Gastrocnemius medialis (tissue), 4 donors: Measurements from ENCODE around the gene AAK1. TPM values are rescaled to one million over a fixed set of nuclear protein-coding genes. Genes with fewer than 3 reads are reported as not detected.

Experiments
- ATAC-seq, 2 donors: fragments of 150-250 bp; one replicate each; pipeline ENCODE4 v1.9.1; 2016
- DNase-seq, 2 donors: peaks; one replicate each; pipeline ENCODE4 v3.0.0-alpha.2; 2019
- H3K27ac ChIP-seq, 4 donors: fragments of 200-600 bp; sonication (generic); 1 replicate in 1 of 4; 2 replicates in 3 of 4; pipeline ENCODE4 v1.5.1; 2016 to 2018; ENCODE audit warnings: mild to moderate bottlenecking in 2 of 4, moderate library complexity in 1 of 4
- H3K27me3 ChIP-seq, 3 donors: fragments of 200-600 bp; sonication (generic) in 2 of 3; 1 replicate in 1 of 3; 2 replicates in 2 of 3; pipeline versions ENCODE4 v1.5.1 to v1.6.0; 2016 to 2019; ENCODE audit warnings: mild to moderate bottlenecking in 1 of 3, moderate library complexity in 1 of 3
- H3K36me3 ChIP-seq, 2 donors: fragments of 200-600 bp; sonication (generic) in 1 of 2; one replicate each; pipeline ENCODE4 v1.5.1; 2017 to 2018
- H3K4me1 ChIP-seq, 2 donors: fragments of 200-600 bp; sonication (generic) in 1 of 2; one replicate each; pipeline ENCODE4 v1.5.1; 2016 to 2017; ENCODE audit warnings: mild to moderate bottlenecking in 2 of 2
- H3K4me3 ChIP-seq, 4 donors: fragments of 200-600 bp; sonication (generic) in 3 of 4; 1 replicate in 1 of 4; 2 replicates in 3 of 4; pipeline ENCODE4 v1.5.1; 2016 to 2019; ENCODE audit warnings: mild to moderate bottlenecking in 2 of 4
- H3K9me3 ChIP-seq, 3 donors: fragments of 200-600 bp; sonication (generic) in 2 of 3; 1 replicate in 1 of 3; 2 replicates in 2 of 3; pipeline ENCODE4 v1.5.1; 2016 to 2019
- CTCF ChIP-seq, 5 experiments: fragments of 450-650 bp in 3 of 5; fragments of 200-600 bp in 2 of 5; sonication (generic) in 2 of 5; IDR thresholded peaks in 4 of 5; conservative IDR thresholded peaks in 1 of 5; 1 replicate in 4 of 5; 2 replicates in 1 of 5; pipeline ENCODE4 v1.5.1; 2016 to 2019; ENCODE audit warnings: antibody characterized with exemption in 5 of 5, mild to moderate bottlenecking in 3 of 5, moderate library complexity in 3 of 5
- POLR2A ChIP-seq, 2 donors: fragments of 450-650 bp; IDR thresholded peaks; one replicate each; pipeline ENCODE4 v1.6.1; 2017; ENCODE audit warnings: antibody characterized with exemption in 2 of 2, mild to moderate bottlenecking in 2 of 2, moderate library complexity in 2 of 2
- in situ Hi-C, 4 donors: fragments of 200-750 bp; cut with MboI; loops; one replicate each; pipeline versions ENCODE4 v1.15.0 to v1.8.0; 2017; ENCODE audit warnings: low sequenced_read_pairs in 4 of 4
- intact Hi-C: fragments of 100-400 bp; cut with DNase I; formaldehyde crosslinking; loops from one replicate; pipeline ENCODE4 v1.15.1; 2023; ENCODE audit warnings: low total_unique reads
- total RNA-seq, 4 donors: library from RNA; depleted of rRNA; stranded (reverse); fragments of >200 nt; gene quantifications; one replicate each; pipeline versions ENCODE4 v1.1.0 to v1.2.3, GENCODE V29; 2016

The AAK1 gene
- total RNA-seq, 4 donors from 2014 or later: 30.0 to 47.3 (median 39.1) TPM

DNA sequence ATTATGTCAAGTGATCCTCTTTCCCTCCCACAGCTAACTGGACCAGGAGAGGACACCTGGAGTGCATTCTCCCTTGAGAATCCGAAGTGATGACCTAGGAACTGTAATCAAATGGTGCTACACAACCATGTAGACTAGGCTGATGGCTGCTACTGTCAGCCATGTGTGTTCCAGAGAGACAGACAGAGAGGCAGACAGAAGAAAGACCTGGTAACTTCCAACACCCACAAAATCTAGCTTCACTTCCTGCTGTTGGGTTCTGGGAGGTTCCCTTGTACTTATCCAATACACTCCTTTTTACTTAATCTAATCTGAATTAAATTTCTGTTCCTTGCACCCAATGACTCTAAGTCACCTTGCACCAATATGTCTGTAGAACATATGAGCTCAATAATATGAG is 72.3 kb downstream of the AAK1 start:
- in situ Hi-C loops: loop anchor here in 2 of 4 donors (25.0 kb wide), 1 partner anchor 241 kb away; no protein-coding TSS in a partner anchor
- no peak for TF ChIP-seq CTCF (IDR thresholded peaks at IDR 0.05 in 4 of 5, conservative IDR thresholded peaks at IDR 0.05 in 1 of 5)
- TF ChIP-seq POLR2A (IDR thresholded peaks at IDR 0.05): no peak
- ATAC-seq: no peak
- intact Hi-C loops: no loop called here
- no peak for DNase-seq
- peaks cover 48 to 78% of the 10 kb centered on the region in 2 donors for H3K4me1 ChIP-seq
- H3K36me3 ChIP-seq: no peaks in the 10 kb centered on the region
- H3K27me3 ChIP-seq: no peaks in the 10 kb centered on the region
- no peaks in the 10 kb centered on the region for H3K9me3 ChIP-seq
- H3K4me3 ChIP-seq: no peak overlapping the region
- H3K27ac ChIP-seq: peak overlapping the region in 1 of 4 donors; percentile 95

- H3K27ac ChIP-seq: peak overlapping the region in 1 of 4 donors; percentile 31
- no peak for ATAC-seq
- DNase-seq: no peak
- intact Hi-C loops (no loop called here), in situ Hi-C loops (loop anchor here in 2 of 4 donors (25.0 kb wide), 1 partner anchor 242 kb away; no protein-coding TSS in a partner anchor)
- no peaks in the 10 kb centered on the region for H3K27me3 ChIP-seq
- no peaks in the 10 kb centered on the region for H3K9me3 ChIP-seq
- no peak overlapping the region for H3K4me3 ChIP-seq
- TF ChIP-seq POLR2A (IDR thresholded peaks at IDR 0.05) (no peak), CTCF (IDR thresholded peaks at IDR 0.05 in 4 of 5, conservative IDR thresholded peaks at IDR 0.05 in 1 of 5) (no peak)
- H3K4me1 ChIP-seq: peaks cover 42 to 77% of the 10 kb centered on the region in 2 donors
- no peaks in the 10 kb centered on the region for H3K36me3 ChIP-seq
Measured at GRCh38 chr2:69570474-69570873, 73.1 kb downstream of the AAK1 start.

GRCh38 chr2:69567909-69568300 is 75.6 kb downstream of the AAK1 start:
- peak overlapping the region in 2 of 4 donors; percentile 14 to 44 for H3K27ac ChIP-seq
- no peaks in the 10 kb centered on the region for H3K36me3 ChIP-seq
- no peak overlapping the region for H3K4me3 ChIP-seq
- in situ Hi-C loops: loop anchor here in 3 of 4 donors (10.0 to 25.0 kb wide), 3 partner anchors 77 to 244 kb away; partner anchors contain the start of gene AAK1 (in 2 of the 3)
- no peaks in the 10 kb centered on the region for H3K27me3 ChIP-seq
- no peak for TF ChIP-seq CTCF (IDR thresholded peaks at IDR 0.05 in 4 of 5, conservative IDR thresholded peaks at IDR 0.05 in 1 of 5)
- DNase-seq: no peak
- no peak for ATAC-seq
- H3K9me3 ChIP-seq: no peaks in the 10 kb centered on the region
- H3K4me1 ChIP-seq: peaks cover 45 to 86% of the 10 kb centered on the region in 2 donors
- intact Hi-C loops: no loop called here

DNA sequence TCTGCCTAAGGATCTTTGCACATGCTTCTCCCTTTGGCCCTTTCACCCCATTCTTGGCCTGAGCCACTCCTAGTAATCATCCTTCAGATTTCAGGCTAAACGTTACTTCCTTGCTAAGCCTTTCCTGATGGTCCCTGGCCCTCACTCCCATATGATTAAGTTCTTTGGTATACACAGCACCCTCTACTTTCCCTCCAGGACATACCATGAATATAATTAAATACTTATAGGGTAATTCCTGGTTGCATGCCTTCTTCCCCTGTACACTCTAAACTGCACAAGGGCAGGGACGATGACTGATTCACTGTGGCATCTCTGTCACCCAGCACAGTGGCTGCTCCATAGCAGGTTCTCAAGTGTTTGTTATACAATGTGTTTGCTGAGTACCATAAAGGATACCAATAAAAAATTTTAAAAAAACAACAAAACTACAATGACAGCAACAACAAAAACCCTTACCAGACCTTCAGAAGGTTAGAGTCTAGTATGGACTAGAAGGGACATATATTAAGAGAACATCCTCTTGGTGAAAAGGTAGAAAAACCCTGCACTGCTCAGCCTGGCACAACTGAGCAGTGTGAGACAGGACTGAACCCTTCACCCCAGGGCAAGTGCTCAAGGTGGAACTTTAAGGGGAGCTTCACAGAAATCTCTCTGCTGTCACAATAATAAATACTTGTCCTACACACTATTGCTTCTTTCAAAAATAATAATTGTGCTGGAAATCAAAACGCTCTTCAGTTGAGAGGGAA is 76.2 kb downstream of the AAK1 start:
- H3K36me3 ChIP-seq: no peaks in the 10 kb centered on the region
- peaks cover 40 to 82% of the 10 kb centered on the region in 2 donors for H3K4me1 ChIP-seq
- no peak overlapping the region for H3K4me3 ChIP-seq
- ATAC-seq (peak; percentile 53 to 62), DNase-seq (no peak)
- in situ Hi-C loops: loop anchor here in 3 of 4 donors (10.0 to 25.0 kb wide), 3 partner anchors 77 to 245 kb away; partner anchors contain the start of gene AAK1 (in 2 of the 3)
- H3K27ac ChIP-seq: peak overlapping the region in 2 of 4 donors; percentile 14 to 44
- no peaks in the 10 kb centered on the region for H3K27me3 ChIP-seq
- no peaks in the 10 kb centered on the region for H3K9me3 ChIP-seq
- intact Hi-C loops: no loop called here
- TF ChIP-seq CTCF (IDR thresholded peaks at IDR 0.05 in 4 of 5, conservative IDR thresholded peaks at IDR 0.05 in 1 of 5) (no peak), POLR2A (IDR thresholded peaks at IDR 0.05) (no peak)
